Tibial artery (tissue), 4 donors: ENCODE data around the gene NPC2.
A peak's percentile ranks its signal among the peaks of the same experiment; 100 is the strongest.

Source experiments
- DNase-seq, 2 donors: peaks; one replicate each; pipeline ENCODE4 v3.0.0-alpha.2; 2019
- H3K27ac ChIP-seq, 2 donors: fragments of 200-600 bp; sonication (generic) in 1 of 2; 1 replicate in 1 of 2; 2 replicates in 1 of 2; pipeline ENCODE4 v1.5.1; 2018 to 2019; ENCODE audit warnings: mild to moderate bottlenecking in 1 of 2
- H3K27me3 ChIP-seq, 2 donors: fragments of 200-600 bp; sonication (generic) in 1 of 2; one replicate each; pipeline versions ENCODE4 v1.5.1 to v1.6.0; 2016 to 2019
- H3K36me3 ChIP-seq, 3 donors: fragments of 200-600 bp; sonication (generic) in 2 of 3; one replicate each; pipeline ENCODE4 v1.5.1; 2016 to 2019; ENCODE audit warnings: mild to moderate bottlenecking in 2 of 3
- H3K4me1 ChIP-seq, 4 donors: fragments of 200-600 bp; sonication (generic) in 2 of 4; 1 replicate in 3 of 4; 2 replicates in 1 of 4; pipeline ENCODE4 v1.5.1; 2016 to 2019
- H3K4me3 ChIP-seq, 2 donors: fragments of 200-600 bp; sonication (generic) in 1 of 2; 1 replicate in 1 of 2; 2 replicates in 1 of 2; pipeline ENCODE4 v1.5.1; 2018 to 2019; ENCODE audit warnings: mild to moderate bottlenecking in 2 of 2
- H3K9me3 ChIP-seq, 3 donors: fragments of 200-600 bp; sonication (generic) in 1 of 3; one replicate each; pipeline ENCODE4 v1.5.1; 2016 to 2019
- CTCF ChIP-seq, 2 experiments: fragments of 200-600 bp in 1 of 2; fragments of 450-650 bp in 1 of 2; IDR thresholded peaks; one replicate each; pipeline ENCODE4 v1.5.1; 2017 to 2019; ENCODE audit warnings: antibody characterized with exemption in 2 of 2, mild to moderate bottlenecking in 1 of 2, moderate library complexity in 1 of 2
- intact Hi-C: fragments of 100-400 bp; cut with DNase I; formaldehyde crosslinking; loops from one replicate; pipeline ENCODE4 v1.15.0; 2023; ENCODE audit warnings: low total_unique reads

Gene NPC2

GRCh38 chr14:74518221-74518620, 25.1 kb upstream of the NPC2 start:
- DNase-seq = peak in 1 of 2 donors; percentile 29
- H3K36me3 ChIP-seq = peaks cover 38 to 64% (median 49%) of the 10 kb centered on the region in 3 donors
- H3K27ac ChIP-seq = no peak overlapping the region
- H3K4me3 ChIP-seq = no peak overlapping the region
- no peaks in the 10 kb centered on the region for H3K9me3 ChIP-seq
- no peaks in the 10 kb centered on the region for H3K27me3 ChIP-seq
- TF ChIP-seq CTCF (IDR thresholded peaks at IDR 0.05) = no peak
- intact Hi-C loops = no loop called here
- peaks cover 0 to 16% (median 5%) of the 10 kb centered on the region in 4 donors for H3K4me1 ChIP-seq

- no peak for TF ChIP-seq CTCF (IDR thresholded peaks at IDR 0.05)
- peaks cover 0 to 17% (median 8%) of the 10 kb centered on the region in 4 donors for H3K4me1 ChIP-seq
- intact Hi-C loops = no loop called here
- H3K27me3 ChIP-seq = no peaks in the 10 kb centered on the region
- no peaks in the 10 kb centered on the region for H3K9me3 ChIP-seq
- peaks cover 37 to 59% (median 47%) of the 10 kb centered on the region in 3 donors for H3K36me3 ChIP-seq
- no peak overlapping the region for H3K27ac ChIP-seq
- H3K4me3 ChIP-seq = no peak overlapping the region
- DNase-seq = peak in 1 of 2 donors; percentile 34
Measured at GRCh38 chr14:74517731-74518130, 24.6 kb upstream of the NPC2 start.

GRCh38 chr14:74516451-74517160, 23.5 kb upstream of the NPC2 start:
- DNase-seq = peak in 1 of 2 donors; percentile 66
- Histone ChIP-seq H3K4me3 (no peak overlapping the region), H3K27ac (no peak overlapping the region), H3K27me3 (no peaks in the 10 kb centered on the region), H3K9me3 (no peaks in the 10 kb centered on the region), H3K4me1 (peaks cover 0 to 29% (median 19%) of the 10 kb centered on the region in 4 donors), H3K36me3 (peaks cover 27 to 48% (median 36%) of the 10 kb centered on the region in 3 donors)
- intact Hi-C loops = no loop called here
- no peak for TF ChIP-seq CTCF (IDR thresholded peaks at IDR 0.05)

- Histone ChIP-seq H3K36me3 (peaks cover 24 to 42% (median 29%) of the 10 kb centered on the region in 3 donors), H3K9me3 (no peaks in the 10 kb centered on the region), H3K4me3 (no peak overlapping the region), H3K4me1 (peaks cover 0 to 35% (median 25%) of the 10 kb centered on the region in 4 donors), H3K27me3 (no peaks in the 10 kb centered on the region), H3K27ac (no peak overlapping the region)
- TF ChIP-seq CTCF (IDR thresholded peaks at IDR 0.05) = no peak
- DNase-seq = peak in 1 of 2 donors; percentile 51
- intact Hi-C loops = no loop called here
Measured at GRCh38 chr14:74515891-74516412, 22.8 kb upstream of the NPC2 start.

GRCh38 chr14:74514471-74514941, 21.4 kb upstream of the NPC2 start:
- peaks cover 4 to 42% (median 28%) of the 10 kb centered on the region in 4 donors for H3K4me1 ChIP-seq
- intact Hi-C loops = no loop called here
- peak; percentile 55 to 77 for DNase-seq
- no peaks in the 10 kb centered on the region for H3K27me3 ChIP-seq
- no peak overlapping the region for H3K4me3 ChIP-seq
- no peak for TF ChIP-seq CTCF (IDR thresholded peaks at IDR 0.05)
- no peaks in the 10 kb centered on the region for H3K9me3 ChIP-seq
- peaks cover 23 to 36% (median 26%) of the 10 kb centered on the region in 3 donors for H3K36me3 ChIP-seq
- H3K27ac ChIP-seq = peak overlapping the region; percentile 62 to 73
